Activated CD8-positive, alpha-beta T cell treated with anti-CD3 and anti-CD28 coated beads, Interleukin-2, amount 10 ng/mL, durations not matched to agents 7 days and 5 days (primary cell): ENCODE data around the gene ARHGEF6. TPM values are rescaled to one million over a fixed set of nuclear protein-coding genes. Genes with fewer than 3 reads are reported as not detected.
"Not testable (repeated sequence)": the region's sequence is repeated elsewhere in the genome, so short reads cannot be mapped to it uniquely, and the experiment has no call there.

Experiments used
- ATAC-seq: fragments of 150-1000 bp; cut with Tn5 transposase; one replicate; pipeline ENCODE4 v1.10.0; 2021; ENCODE audit warnings: moderate library complexity
- CTCF ChIA-PET: fragments of 350-600 bp; sonication (Branson Sonifier 250); formaldehyde crosslinking; loops from one replicate; lab custom pipeline; 2021; ENCODE audit warnings: antibody characterized with exemption; lab: Charles Lee
- POLR2A ChIA-PET: fragments of 350-600 bp; sonication (Branson Sonifier 250); formaldehyde crosslinking; loops from one replicate; lab custom pipeline; 2021; ENCODE audit warnings: antibody characterized with exemption; lab: Charles Lee
- DNase-seq: peaks from one replicate; pipeline ENCODE4 v3.0.0-alpha.2; 2020
- H3K27ac Mint-ChIP-seq: one replicate; pipeline ENCODE4 v1.8.0; 2021; ENCODE audit warnings: mild to moderate bottlenecking, mixed read lengths
- H3K27me3 Mint-ChIP-seq: one replicate; pipeline ENCODE4 v1.8.0; 2021; ENCODE audit warnings: low read depth, mixed read lengths
- H3K36me3 Mint-ChIP-seq: one replicate; pipeline ENCODE4 v1.8.0; 2021; ENCODE audit warnings: low read depth, mixed read lengths
- H3K4me1 Mint-ChIP-seq: one replicate; pipeline ENCODE4 v1.8.0; 2021; ENCODE audit warnings: low read depth, mixed read lengths
- H3K4me3 Mint-ChIP-seq: one replicate; pipeline ENCODE4 v1.8.0; 2021; ENCODE audit warnings: mild to moderate bottlenecking, mixed read lengths
- H3K9me3 Mint-ChIP-seq: one replicate; pipeline ENCODE4 v1.8.0; 2022; ENCODE audit warnings: mixed read lengths; ENCODE audit not compliant: insufficient read depth
- total RNA-seq, 2 experiments: library from RNA; stranded (reverse); gene quantifications; one replicate each; pipeline ENCODE4 v1.2.3, GENCODE V29; 2021

ARHGEF6 gene
- total RNA-seq, 2 experiments from 2014 or later = 97.8 to 99.0 TPM

GRCh38 chrX:136814847-136815750 lies 34.4 kb upstream of the ARHGEF6 start:
- H3K4me3 Mint-ChIP-seq = no peak overlapping the region
- ATAC-seq (no peak), DNase-seq (no peak)
- no peak overlapping the region for H3K27ac Mint-ChIP-seq
- ChIA-PET CTCF (interaction anchor here (0.9 kb wide), 1 partner anchor 48 kb away, joined by 3 read pairs; no protein-coding TSS in a partner anchor), POLR2A (interaction anchor here (0.6 kb wide), 1 partner anchor 280 kb away, joined by 3 read pairs; no protein-coding TSS in a partner anchor)
- no peaks in the 10 kb centered on the region for H3K9me3 Mint-ChIP-seq
- H3K36me3 Mint-ChIP-seq = no peaks in the 10 kb centered on the region
- no peaks in the 10 kb centered on the region for H3K27me3 Mint-ChIP-seq
- peaks cover 20% of the 10 kb centered on the region for H3K4me1 Mint-ChIP-seq

GRCh38 chrX:136812286-136812685 lies 31.6 kb upstream of the ARHGEF6 start:
- CTCF ChIA-PET = no interaction called here

GRCh38 chrX:136810493-136810892 lies 29.8 kb upstream of the ARHGEF6 start:
- POLR2A ChIA-PET = interaction anchor here (0.7 to 2.3 kb wide), 5 partner anchors 26 to 70 kb away, joined by 4 to 19 read pairs (median 6); partner anchors contain the start of genes ARHGEF6 and RBMX
- CTCF ChIA-PET = interaction anchor here (1.5 to 2.0 kb wide), 2 partner anchors 31 to 69 kb away, joined by 5 read pairs; no protein-coding TSS in a partner anchor
- peak overlapping the region; percentile 44 for H3K4me3 Mint-ChIP-seq

More at GRCh38 chrX:136812286-136812685, 31.6 kb upstream of the ARHGEF6 start:
- peaks cover 27% of the 10 kb centered on the region for H3K4me1 Mint-ChIP-seq
- H3K9me3 Mint-ChIP-seq = no peaks in the 10 kb centered on the region
- POLR2A ChIA-PET = interaction anchor here (1.4 kb wide), 1 partner anchor 30 kb away, joined by 4 read pairs; no protein-coding TSS in a partner anchor
- H3K36me3 Mint-ChIP-seq = no peaks in the 10 kb centered on the region
- H3K27me3 Mint-ChIP-seq = no peaks in the 10 kb centered on the region
- ATAC-seq (no peak), DNase-seq (no peak)
- no peak overlapping the region for H3K4me3 Mint-ChIP-seq
- no peak overlapping the region for H3K27ac Mint-ChIP-seq

GRCh38 chrX:136806891-136807410 lies 26.2 kb upstream of the ARHGEF6 start:
- Mint-ChIP-seq H3K27me3 (no peaks in the 10 kb centered on the region), H3K4me3 (no peak overlapping the region), H3K27ac (no peak overlapping the region), H3K9me3 (no peaks in the 10 kb centered on the region), H3K4me1 (peaks cover 28% of the 10 kb centered on the region), H3K36me3 (peaks cover 9% of the 10 kb centered on the region)
- POLR2A ChIA-PET = no interaction called here
- CTCF ChIA-PET = no interaction called here
- DNase-seq = no peak
- ATAC-seq = no peak

More at GRCh38 chrX:136810493-136810892, 29.8 kb upstream of the ARHGEF6 start:
- H3K4me1 Mint-ChIP-seq = peaks cover 30% of the 10 kb centered on the region
- DNase-seq (peak; percentile 36), ATAC-seq (peak; percentile 79)
- H3K27ac Mint-ChIP-seq = peak overlapping the region; percentile 81
- H3K9me3 Mint-ChIP-seq = no peaks in the 10 kb centered on the region
- H3K36me3 Mint-ChIP-seq = peaks cover 2% of the 10 kb centered on the region
- H3K27me3 Mint-ChIP-seq = no peaks in the 10 kb centered on the region

GRCh38 chrX:136802515-136802914 lies 21.8 kb upstream of the ARHGEF6 start:
- H3K36me3 Mint-ChIP-seq = peaks cover 11% of the 10 kb centered on the region
- no peaks in the 10 kb centered on the region for H3K27me3 Mint-ChIP-seq
- DNase-seq = no peak
- CTCF ChIA-PET = interaction anchor here (0.6 kb wide), 1 partner anchor 11 kb away, joined by 3 read pairs; no protein-coding TSS in a partner anchor
- H3K4me1 Mint-ChIP-seq = peaks cover 17% of the 10 kb centered on the region
- no peak overlapping the region for H3K27ac Mint-ChIP-seq
- POLR2A ChIA-PET = no interaction called here
- no peak for ATAC-seq
- H3K9me3 Mint-ChIP-seq = no peaks in the 10 kb centered on the region
- no peak overlapping the region for H3K4me3 Mint-ChIP-seq

- H3K4me1 Mint-ChIP-seq = peaks cover 15% of the 10 kb centered on the region
- no peak for DNase-seq
- no peaks in the 10 kb centered on the region for H3K27me3 Mint-ChIP-seq
- peaks cover 11% of the 10 kb centered on the region for H3K36me3 Mint-ChIP-seq
- no peak for ATAC-seq
- no peak overlapping the region for H3K4me3 Mint-ChIP-seq
- H3K27ac Mint-ChIP-seq = peak overlapping the region; percentile 12
- H3K9me3 Mint-ChIP-seq = peaks cover 4% of the 10 kb centered on the region
- ChIA-PET POLR2A (interaction anchor here (1.1 kb wide), 1 partner anchor 19 kb away, joined by 3 read pairs; no protein-coding TSS in a partner anchor), CTCF (interaction anchor here (0.7 kb wide), 1 partner anchor 12 kb away, joined by 3 read pairs; no protein-coding TSS in a partner anchor)
Observed at GRCh38 chrX:136797787-136798186, 17.1 kb upstream of the ARHGEF6 start.

GRCh38 chrX:136795132-136795531 lies 14.4 kb upstream of the ARHGEF6 start:
- CTCF ChIA-PET = interaction anchor here (1.5 kb wide), 1 partner anchor 10 kb away, joined by 3 read pairs; no protein-coding TSS in a partner anchor
- DNase-seq, H3K9me3 Mint-ChIP-seq, H3K27me3 Mint-ChIP-seq, H3K27ac Mint-ChIP-seq, POLR2A ChIA-PET, ATAC-seq, H3K36me3 Mint-ChIP-seq, H3K4me3 Mint-ChIP-seq: not testable (repeated sequence)
- H3K4me1 Mint-ChIP-seq = peaks cover 14% of the 10 kb centered on the region

- ATAC-seq, H3K36me3 Mint-ChIP-seq, H3K27me3 Mint-ChIP-seq, H3K4me3 Mint-ChIP-seq, POLR2A ChIA-PET, H3K27ac Mint-ChIP-seq, DNase-seq, H3K9me3 Mint-ChIP-seq: not testable (repeated sequence)
- peaks cover 14% of the 10 kb centered on the region for H3K4me1 Mint-ChIP-seq
- CTCF ChIA-PET = interaction anchor here (1.5 kb wide), 1 partner anchor 9 kb away, joined by 3 read pairs; no protein-coding TSS in a partner anchor
Observed at GRCh38 chrX:136794660-136795059, 13.9 kb upstream of the ARHGEF6 start.

GRCh38 chrX:136794080-136794479 lies 13.3 kb upstream of the ARHGEF6 start:
- H3K36me3 Mint-ChIP-seq = peaks cover 6% of the 10 kb centered on the region
- H3K4me3 Mint-ChIP-seq = no peak overlapping the region
- no peak for DNase-seq
- H3K27me3 Mint-ChIP-seq = no peaks in the 10 kb centered on the region
- H3K4me1 Mint-ChIP-seq = peaks cover 14% of the 10 kb centered on the region
- CTCF ChIA-PET = interaction anchor here (0.8 kb wide), 1 partner anchor 216 kb away, joined by 3 read pairs; no protein-coding TSS in a partner anchor
- peaks cover 4% of the 10 kb centered on the region for H3K9me3 Mint-ChIP-seq
- no peak for ATAC-seq
- POLR2A ChIA-PET = no interaction called here
- no peak overlapping the region for H3K27ac Mint-ChIP-seq

GRCh38 chrX:136789856-136790255 lies 9.1 kb upstream of the ARHGEF6 start:
- Mint-ChIP-seq H3K4me1 (peaks cover 2% of the 10 kb centered on the region), H3K36me3 (peaks cover 3% of the 10 kb centered on the region), H3K9me3 (no peaks in the 10 kb centered on the region), H3K27ac (no peak overlapping the region), H3K4me3 (no peak overlapping the region), H3K27me3 (no peaks in the 10 kb centered on the region)
- ChIA-PET POLR2A (no interaction called here), CTCF (interaction anchor here (1.0 kb wide), 1 partner anchor 34 kb away, joined by 3 read pairs; no protein-coding TSS in a partner anchor)
- DNase-seq = no peak
- no peak for ATAC-seq

GRCh38 chrX:136784231-136784630 lies 3.5 kb upstream of the ARHGEF6 start:
- POLR2A ChIA-PET = interaction anchor here (1.4 to 1.7 kb wide), 2 partner anchors 26 to 96 kb away, joined by 4 to 6 read pairs; partner anchors contain the start of gene RBMX
- Mint-ChIP-seq H3K4me3 (peak overlapping the region; percentile 28), H3K27me3 (no peaks in the 10 kb centered on the region), H3K36me3 (peaks cover 9% of the 10 kb centered on the region), H3K9me3 (no peaks in the 10 kb centered on the region), H3K27ac (peak overlapping the region; percentile 74), H3K4me1 (peaks cover 37% of the 10 kb centered on the region)
- ATAC-seq = no peak
- CTCF ChIA-PET = no interaction called here
- DNase-seq = no peak
